Bronchial epithelial cell (primary cell): ENCODE results near the gene PDE4B. TPM values are rescaled to one million over a fixed set of nuclear protein-coding genes. Genes with fewer than 3 reads are reported as not detected.

ENCODE experiments used
- DNase-seq: peaks from one replicate; pipeline ENCODE4 v3.0.0-alpha.2; 2010; ENCODE audit warnings: low read depth
- FAIRE-seq: peaks from 2 replicates; lab custom pipeline; 2011; peaks lifted over from hg19 to GRCh38; lab: Jason Lieb, UNC
- H3K27me3 ChIP-seq: 2 replicates; pipeline ENCODE4 v1.5.1; 2011; ENCODE audit warnings: low read length; ENCODE audit not compliant: control insufficient read depth, insufficient read depth
- H3K36me3 ChIP-seq: 2 replicates; pipeline ENCODE4 v1.5.1; 2011; ENCODE audit warnings: low read length; ENCODE audit not compliant: control insufficient read depth, insufficient read depth
- H3K4me3 ChIP-seq: 2 replicates; pipeline ENCODE4 v1.5.1; 2011; ENCODE audit warnings: mild to moderate bottlenecking, low read depth, low read length, control low read depth
- total RNA-seq: library from RNA; depleted of rRNA; stranded (reverse); fragments of >200 nt; gene quantifications from 2 replicates; pipeline ENCODE4 v1.2.1, GENCODE V29; 2014
- TF ChIP-seq, protein P1 (sequence below): IDR thresholded peaks from 2 replicates; pipeline ENCODE4 v1.5.1; 2011; ENCODE audit warnings: mild to moderate bottlenecking, moderate library complexity, low read length, control low read depth, inconsistent platforms; ENCODE audit not compliant: insufficient read depth, severe bottlenecking

The PDE4B gene
- total RNA-seq, 1 donor from 2014 or later: 0.26 TPM

DNA sequence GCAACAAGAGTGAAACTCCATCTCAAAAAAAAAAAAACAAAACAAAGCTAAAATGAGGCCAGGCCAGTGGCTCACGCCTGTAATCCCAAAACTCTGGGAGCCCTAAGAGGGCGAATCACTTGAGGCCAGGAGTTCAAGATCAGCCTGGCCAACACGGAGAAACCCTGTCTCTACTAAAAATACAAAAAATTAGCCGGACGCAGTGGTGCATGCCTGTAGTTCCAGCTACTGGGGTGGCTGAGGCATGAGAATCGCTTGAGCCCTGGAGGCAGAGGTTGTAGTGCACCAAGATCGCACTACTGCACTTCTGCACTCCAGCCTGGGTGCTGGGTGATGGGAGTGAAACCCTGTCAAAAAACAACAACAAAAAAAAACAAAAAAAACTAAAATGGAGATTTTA, 550.0 kb downstream of the PDE4B start:
- no peak for FAIRE-seq
- DNase-seq: no peak
- Histone ChIP-seq H3K36me3 (no peaks in the 10 kb centered on the region), H3K27me3 (no peaks in the 10 kb centered on the region), H3K4me3 (no peak overlapping the region)
- TF ChIP-seq, protein P1, sequence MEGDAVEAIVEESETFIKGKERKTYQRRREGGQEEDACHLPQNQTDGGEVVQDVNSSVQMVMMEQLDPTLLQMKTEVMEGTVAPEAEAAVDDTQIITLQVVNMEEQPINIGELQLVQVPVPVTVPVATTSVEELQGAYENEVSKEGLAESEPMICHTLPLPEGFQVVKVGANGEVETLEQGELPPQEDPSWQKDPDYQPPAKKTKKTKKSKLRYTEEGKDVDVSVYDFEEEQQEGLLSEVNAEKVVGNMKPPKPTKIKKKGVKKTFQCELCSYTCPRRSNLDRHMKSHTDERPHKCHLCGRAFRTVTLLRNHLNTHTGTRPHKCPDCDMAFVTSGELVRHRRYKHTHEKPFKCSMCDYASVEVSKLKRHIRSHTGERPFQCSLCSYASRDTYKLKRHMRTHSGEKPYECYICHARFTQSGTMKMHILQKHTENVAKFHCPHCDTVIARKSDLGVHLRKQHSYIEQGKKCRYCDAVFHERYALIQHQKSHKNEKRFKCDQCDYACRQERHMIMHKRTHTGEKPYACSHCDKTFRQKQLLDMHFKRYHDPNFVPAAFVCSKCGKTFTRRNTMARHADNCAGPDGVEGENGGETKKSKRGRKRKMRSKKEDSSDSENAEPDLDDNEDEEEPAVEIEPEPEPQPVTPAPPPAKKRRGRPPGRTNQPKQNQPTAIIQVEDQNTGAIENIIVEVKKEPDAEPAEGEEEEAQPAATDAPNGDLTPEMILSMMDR: no peak

DNA sequence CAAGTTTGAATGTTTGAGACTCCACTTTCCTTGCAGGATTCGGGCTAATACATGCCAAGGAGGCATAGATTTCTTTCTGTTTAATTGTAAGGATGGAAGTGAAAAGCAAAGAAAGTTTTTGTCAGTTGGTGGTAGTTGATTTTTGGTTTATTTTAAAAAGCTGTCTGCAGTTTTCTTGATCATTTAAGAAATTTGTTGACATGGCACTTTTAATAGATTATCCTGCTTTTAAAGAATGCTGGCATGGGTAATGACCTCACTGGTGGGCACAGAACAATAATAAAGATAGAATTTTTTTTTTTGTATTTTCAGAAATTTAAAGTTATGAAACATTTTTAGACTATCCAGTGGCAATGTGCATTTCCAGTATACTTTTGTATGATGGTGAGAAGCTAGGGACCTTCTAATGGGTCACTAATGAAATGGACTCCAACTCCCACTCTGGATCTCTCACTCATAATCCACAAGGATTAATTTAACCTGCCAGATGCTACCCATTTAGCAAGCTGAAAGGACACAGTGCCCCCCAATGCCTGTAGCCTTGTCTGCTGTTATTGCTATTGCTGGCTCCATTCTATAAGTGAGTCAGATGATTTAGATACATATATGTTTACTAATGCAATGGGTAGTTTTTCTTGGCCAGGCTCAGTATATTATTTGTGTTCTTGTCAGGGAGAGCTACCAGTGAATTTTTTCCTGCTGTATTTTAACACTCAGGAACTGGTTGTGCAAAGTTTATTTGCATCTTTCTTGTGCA, 551.1 kb downstream of the PDE4B start:
- H3K36me3 ChIP-seq: no peaks in the 10 kb centered on the region
- FAIRE-seq (no peak), DNase-seq (no peak)
- H3K27me3 ChIP-seq: no peaks in the 10 kb centered on the region
- no peak overlapping the region for H3K4me3 ChIP-seq
- TF ChIP-seq, protein P1: no peak

DNA sequence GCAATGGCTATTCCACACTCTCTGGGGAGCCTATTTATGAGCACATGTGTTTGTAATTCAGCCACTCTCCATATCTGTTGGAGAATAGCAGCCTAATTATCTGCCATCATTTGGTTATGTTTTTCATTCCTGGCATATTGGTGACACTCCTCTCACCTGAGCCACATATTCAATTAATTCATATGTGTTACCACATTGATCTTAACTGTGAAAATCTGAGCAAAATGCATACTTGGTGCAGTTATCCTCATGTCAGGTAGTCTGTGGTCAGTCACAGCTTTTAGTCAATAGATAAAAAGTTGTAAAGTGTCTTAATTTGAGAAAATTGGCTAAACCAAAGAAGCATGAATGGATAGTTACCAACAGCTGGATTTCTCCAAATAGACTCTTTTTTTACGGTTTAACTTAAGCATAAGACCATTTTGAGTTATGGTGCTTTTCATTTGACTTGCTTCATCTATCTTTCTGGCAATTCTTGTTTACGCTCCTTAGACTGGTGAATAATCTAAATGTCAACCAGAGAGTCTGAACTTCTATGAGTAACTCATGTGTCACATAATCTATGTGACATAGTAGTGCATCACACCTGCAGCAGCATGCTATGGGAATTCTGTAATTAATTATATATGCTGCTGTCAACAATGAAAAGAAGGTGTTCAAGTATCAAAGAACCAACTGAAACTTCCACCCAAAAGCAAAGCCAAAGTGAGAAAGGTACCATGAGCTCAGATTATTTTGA, 553.5 kb downstream of the PDE4B start:
- Histone ChIP-seq H3K27me3 (no peaks in the 10 kb centered on the region), H3K36me3 (no peaks in the 10 kb centered on the region), H3K4me3 (no peak overlapping the region)
- FAIRE-seq: no peak
- DNase-seq: peak; percentile 76
- TF ChIP-seq, protein P1: no peak

DNA sequence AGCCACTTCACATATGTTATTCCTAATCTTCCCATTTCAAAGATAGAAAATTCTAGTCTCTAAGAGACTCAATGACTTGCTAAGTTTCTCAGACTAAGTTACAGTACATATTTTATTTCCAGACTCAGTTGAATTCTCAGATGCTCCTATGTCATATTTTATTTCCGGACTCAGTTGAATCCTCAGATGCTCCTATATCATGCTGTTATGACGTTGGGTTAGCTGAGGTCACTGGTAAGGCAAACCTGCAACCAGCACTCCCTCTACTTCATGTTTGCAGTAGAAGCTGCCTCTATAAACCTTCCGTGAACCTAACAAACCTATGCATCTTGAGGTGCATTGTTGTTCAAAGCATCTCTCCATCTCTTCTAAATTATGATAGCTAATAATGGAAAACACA, 554.2 kb downstream of the PDE4B start:
- Histone ChIP-seq H3K36me3 (no peaks in the 10 kb centered on the region), H3K4me3 (no peak overlapping the region), H3K27me3 (no peaks in the 10 kb centered on the region)
- FAIRE-seq (no peak), DNase-seq (no peak)
- TF ChIP-seq, protein P1: no peak

DNA sequence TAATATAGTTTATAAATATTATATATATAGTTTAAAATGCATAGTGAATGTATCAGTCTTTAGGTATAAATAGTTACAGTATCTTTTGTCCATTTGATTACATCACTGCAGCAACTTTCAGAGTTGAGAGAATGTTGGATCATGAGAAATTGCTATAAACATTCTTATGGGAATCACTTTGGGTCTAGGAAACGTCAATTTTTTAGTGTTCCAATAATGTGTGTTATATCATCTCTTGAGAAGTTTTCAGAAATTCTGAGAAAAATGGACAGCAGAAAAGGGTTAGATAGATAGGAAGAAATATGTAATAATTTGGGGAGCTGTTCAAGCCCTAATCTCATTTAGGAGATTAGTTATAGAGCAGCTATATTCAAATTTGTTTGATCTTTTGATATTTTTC, 556.1 kb downstream of the PDE4B start:
- FAIRE-seq (no peak), DNase-seq (no peak)
- no peaks in the 10 kb centered on the region for H3K36me3 ChIP-seq
- H3K4me3 ChIP-seq: no peak overlapping the region
- TF ChIP-seq, protein P1: no peak
- no peaks in the 10 kb centered on the region for H3K27me3 ChIP-seq
